Stimulated activated CD4-positive, alpha-beta T cell treated with anti-CD3 and anti-CD28 coated beads, Interleukin-12 subunit alpha, Interleukin-12 subunit beta, amount 100 ng/mL, for 48 hours (primary cell): ENCODE measurements around the gene TMEM178B.
"Not testable (repeated sequence)": the region's sequence is repeated elsewhere in the genome, so short reads cannot be mapped to it uniquely, and the experiment has no call there.

Experiments used
- DNase-seq, 3 donors: peaks; one replicate each; pipeline ENCODE4 v3.0.0-alpha.2; 2020; ENCODE audit warnings: low read depth in 2 of 3, low spot score in 1 of 3

Gene TMEM178B

DNA sequence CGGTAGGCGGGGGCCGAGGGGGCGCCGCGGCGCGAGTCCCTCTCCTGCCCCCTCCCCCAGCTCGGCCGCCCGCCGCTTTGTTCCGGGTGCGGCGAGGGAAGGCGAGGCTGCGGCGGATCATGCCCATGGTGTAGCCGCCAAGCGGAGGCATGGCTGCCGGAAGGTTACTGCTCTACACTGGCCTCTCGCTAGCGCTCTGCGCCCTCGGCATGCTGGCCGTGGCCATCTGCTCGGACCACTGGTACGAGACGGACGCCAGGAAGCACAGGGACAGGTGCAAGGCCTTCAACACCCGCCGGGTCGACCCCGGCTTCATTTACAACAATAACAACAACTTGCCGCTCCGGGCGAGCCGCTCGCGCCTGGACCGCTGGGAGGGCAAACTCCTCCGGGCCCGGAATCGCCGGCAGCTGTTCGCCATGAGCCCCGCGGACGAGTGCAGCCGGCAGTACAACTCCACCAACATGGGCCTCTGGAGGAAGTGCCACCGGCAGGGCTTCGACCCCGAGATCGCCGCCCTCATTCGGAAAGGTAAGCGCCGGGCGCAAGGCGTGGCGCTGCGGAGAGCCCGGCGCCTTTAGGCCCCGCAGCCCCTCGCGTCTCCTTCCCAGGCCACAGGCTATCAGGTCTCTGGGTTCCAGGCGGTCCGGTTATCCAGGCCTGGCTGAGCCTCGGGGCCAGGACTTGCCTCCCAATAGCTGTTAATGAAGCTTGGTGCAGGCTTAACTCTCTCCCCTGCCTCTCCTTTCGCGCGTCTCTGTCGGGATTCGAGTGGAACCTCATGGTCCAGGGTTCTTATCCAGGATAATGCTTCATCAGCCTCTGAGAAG is 513 bp downstream of the TMEM178B start:
- DNase-seq, result no peak

DNA sequence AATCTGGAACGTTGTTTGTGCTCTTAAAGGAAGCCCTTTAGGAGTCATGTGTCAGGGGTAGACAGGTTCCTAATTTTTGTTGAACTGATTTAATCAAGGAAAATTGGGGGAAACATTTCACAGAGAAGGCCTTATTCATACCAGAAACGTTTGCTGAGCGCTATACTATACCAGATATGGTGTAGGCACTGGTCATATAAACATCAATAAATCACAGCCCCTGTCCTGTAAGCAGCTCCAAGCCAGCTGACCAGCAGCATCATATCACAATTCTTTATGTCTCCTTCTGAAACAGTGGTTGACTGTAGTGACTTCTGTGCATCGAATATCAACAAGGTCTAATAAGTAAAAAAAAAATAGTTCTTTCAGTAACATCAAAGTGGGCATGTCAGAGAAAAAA is 1.1 kb downstream of the TMEM178B start:
- no peak for DNase-seq

DNA sequence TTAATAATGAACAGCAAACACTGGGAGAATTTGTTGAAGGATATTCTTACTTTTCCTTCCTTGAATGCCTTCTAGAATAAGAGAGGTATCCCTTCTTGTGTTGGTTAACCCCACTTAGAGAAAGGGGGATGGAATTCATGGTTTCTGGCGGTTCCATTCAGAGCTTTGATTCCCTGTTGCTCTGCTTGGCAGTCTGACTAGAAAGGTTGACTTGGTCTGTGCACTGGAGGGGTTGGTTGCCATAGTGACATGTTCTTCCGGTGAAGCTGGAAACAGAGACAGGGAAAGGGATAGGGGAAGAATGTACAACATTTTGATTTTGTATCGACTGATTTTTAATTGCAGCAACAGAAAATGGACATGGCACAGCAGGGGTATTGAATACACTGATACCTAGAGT is 2.5 kb downstream of the TMEM178B start:
- DNase-seq, result no peak

DNA sequence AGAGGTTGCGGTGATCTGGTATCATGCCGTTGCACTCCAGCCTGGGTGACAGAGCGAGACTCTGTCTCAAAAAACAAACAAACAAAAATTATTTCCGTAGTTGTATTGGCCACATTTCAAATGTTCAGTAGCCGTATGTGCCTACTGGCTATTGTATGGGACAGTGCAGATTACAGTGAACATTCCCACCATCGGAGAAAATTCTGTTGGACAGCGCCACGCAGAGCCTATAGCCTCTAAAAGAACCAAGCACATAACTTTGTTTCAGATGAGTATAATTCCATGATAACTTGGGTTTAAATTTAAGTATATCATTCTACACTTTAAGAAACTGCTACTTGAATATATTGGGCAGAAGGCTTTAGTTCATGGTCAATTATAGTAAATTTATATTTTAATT is 5.4 kb downstream of the TMEM178B start:
- DNase-seq, result no peak

DNA sequence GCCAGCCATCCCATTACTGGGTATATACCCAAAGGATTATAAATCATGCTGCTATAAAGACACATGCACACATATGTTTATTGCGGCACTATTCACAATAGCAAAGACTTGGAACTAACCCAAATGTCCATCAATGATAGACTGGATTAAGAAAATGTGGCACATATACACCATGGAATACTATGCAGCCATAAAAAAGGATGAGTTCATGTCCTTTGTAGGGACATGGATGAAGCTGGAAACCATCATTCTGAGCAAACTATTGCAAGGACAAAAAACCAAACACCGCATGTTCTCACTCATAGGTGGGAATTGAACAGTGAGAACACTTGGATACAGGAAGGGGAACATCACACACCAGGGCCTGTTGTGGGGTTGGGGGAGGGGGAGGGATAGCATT is 15.6 kb downstream of the TMEM178B start:
- not testable (repeated sequence) for DNase-seq

DNA sequence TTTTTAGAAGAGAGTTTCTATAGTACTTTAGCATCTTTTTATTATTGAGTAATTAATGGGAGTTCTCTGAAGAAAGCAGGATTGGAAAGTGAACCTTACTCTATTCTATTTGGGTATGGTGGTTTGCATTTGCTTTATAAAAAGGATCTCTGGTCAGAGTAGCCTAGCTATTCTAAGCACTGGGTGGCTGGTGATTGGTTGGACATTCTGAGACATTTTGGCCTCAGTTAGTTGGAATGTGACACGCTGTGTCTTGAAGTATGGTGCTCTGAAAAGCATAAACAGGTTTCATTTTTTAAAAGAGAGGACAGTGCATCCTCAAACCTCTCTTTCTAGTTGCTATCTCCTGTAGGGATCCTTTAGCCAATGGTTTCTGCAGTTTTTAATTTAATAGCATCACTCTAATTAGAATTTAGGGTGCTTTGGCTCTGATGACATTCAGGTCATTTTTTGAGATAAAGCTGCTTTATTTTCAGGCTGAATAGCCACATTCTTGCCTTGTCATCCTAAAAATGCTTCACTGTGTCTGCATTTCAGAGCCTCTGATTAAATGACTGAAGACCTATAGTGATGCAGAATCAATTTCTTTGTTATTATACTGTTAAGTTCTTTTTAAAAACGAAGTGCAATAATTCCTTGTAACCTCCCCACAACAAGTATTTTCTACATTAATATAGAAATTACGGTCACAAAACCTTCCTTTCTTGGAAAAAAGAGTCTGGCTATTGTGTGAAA is 20.6 kb downstream of the TMEM178B start:
- no peak for DNase-seq

DNA sequence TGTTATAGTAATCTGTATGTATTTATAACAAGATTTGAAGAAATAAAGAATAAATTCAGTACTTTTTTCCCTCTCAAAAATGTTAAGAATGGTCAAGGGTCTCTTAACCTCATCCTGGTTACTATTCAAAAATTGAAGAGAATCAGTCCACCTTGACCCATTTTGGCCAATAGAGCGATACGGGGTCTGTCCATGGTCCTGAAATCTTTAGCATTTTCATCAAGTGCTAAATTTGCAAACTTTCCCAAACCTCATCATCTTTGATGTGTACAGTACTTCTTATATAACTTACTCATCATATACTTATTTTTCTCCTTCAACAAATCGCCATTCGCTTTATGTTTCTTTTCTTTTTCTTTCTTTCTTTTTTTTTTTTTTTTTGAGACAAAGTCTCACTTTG is 23.6 kb downstream of the TMEM178B start:
- DNase-seq, result no peak

DNA sequence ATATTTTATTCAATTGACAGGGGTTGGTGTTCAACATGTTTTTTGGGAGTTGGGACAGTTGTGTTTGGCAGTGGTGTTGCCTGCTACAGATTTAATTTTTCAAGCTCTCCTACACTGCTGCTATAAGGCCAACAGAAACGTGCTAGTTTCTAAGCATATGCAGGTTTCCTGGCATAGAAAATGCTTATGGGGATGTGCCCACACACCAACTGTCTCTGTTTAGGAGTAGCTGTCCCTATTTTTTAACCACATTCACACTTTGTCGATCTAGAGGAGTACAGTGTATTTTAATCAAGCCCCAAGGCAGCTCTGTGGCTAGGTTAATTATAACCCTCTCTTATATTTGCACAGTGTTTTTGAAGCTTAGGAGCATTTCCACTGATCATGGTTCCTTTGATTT is 28.6 kb downstream of the TMEM178B start:
- no peak for DNase-seq

DNA sequence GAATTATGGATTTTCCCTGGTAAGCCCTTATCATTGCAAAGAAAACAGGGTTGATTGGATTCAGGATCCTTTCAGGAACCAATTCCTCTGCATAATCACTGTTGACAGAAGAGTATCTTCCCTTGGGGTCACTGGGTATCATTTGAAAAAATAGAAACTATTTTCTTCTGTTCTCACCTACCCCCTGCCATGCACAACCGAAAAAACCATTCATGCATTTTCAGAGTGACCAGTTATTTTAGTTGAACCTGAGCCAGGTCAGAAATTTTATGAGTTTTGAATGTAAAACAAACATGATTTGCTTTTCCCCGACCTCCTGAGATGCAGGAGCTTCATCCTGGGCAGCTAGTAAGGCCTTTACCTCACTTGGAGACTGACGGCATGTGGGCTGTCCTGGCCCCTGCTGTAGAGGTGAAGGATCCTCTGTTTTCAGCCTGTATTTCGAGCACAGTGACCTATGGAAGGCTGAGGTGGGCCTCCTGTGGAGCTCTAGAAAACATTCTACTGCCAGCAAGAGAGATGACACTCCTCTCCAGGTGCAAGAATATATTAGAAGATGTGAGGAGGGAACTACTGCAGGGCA is 30.1 kb downstream of the TMEM178B start:
- no peak for DNase-seq

DNA sequence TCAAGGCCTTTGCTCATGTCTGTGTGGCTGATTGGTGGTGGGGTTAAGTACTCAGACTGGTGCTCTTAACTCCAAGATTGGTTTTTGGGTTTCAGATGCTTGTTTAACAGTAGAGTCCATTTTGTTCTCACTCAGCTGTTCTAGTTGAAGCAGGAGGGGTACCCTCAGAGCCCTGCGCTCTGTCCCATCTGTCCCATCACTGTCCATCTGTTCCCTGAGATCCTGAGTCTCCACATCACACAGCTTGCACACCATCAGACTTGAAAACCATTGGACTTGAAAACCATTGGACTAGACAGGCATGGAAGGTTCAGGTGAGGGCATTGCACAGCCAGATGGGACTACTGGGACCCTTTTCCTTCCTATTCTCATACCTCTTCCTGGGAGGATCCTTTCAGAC is 39.3 kb downstream of the TMEM178B start:
- no peak for DNase-seq

DNA sequence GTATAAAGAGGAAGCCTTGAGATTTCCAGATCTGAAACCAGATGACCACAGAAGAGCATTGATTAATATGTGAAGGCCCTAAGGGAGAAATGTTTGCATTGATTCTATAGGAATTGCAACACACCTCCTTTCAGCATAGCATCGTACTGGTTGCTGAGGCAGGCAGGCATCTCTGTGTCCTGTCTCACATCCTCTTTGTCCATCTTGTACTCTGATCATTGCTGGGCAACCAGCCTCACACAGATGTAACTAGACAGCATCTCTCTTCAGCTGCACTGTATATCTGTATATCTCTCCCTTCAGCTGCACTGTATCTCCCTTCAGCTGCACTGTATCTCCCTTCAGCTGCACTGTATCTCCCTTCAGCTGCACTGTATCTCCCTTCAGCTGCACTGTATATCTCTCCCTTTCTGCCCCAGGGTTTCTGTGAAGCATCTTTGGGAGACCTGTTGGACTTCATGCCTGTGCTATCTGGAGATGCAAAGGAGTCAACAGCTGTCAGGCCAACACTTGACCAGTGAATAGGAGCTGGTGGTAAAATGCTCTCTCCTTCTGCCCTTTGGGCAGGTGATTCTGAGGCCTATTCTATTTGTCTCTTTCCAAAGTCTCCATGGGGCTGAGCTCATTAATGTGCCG is 40.3 kb downstream of the TMEM178B start:
- DNase-seq, result no peak

DNA sequence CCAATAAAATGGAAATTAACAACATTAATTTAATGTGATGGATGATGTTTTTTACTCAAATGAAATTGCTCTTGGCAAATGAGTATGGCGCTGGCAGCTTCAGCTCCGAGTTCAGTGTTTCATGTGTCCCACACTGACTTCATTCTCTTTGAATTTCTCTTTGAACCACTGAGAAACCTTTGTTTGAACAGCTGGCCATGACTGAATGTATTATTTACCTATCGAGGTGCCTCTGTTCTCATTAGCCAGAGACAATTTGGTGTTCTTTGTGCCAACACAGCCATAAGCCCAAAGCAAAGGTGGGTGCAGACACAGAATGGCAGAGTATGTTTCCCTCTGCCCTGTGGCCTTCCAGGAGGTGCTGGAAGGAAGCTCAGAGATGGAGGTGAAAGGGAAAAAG is 42.1 kb downstream of the TMEM178B start:
- no peak for DNase-seq

DNA sequence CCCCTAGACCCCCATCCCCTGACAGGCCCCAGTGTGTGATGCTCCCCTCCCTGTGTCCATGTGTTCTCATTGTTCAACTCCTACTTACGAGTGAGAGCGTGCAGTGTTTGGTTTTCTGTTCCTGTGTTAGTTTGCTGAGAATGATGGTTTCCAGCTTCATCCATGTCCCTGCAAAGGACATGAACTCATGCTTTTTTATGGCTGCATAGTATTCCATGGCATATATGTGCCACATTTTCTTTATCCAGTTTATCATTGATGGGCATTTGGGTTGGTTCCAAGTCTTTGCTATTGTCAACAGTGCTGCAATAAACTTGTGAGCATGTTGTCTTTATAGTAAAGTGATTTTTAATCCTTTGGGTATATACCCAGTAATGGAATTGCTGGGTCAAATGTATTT is 42.8 kb downstream of the TMEM178B start:
- not testable (repeated sequence) for DNase-seq

DNA sequence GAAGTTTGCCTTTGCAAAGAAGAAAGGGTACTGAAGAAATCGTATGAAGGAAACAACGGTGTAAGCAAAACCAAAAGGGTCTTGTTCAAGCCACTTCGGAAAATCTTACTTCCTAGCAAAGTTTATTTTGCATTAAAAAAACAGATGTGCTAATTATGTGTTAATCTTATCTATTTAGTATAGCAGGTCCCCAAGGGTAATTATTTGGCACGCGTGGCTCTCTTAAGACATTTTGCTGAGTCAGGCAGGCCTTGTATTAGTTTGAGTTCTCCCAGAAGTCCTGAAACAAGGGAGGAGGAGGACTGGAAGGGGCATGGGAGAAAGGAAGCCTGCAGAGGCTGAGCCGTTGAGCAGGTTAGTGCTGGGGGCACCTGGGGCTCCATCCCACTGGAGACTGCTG is 44.9 kb downstream of the TMEM178B start:
- DNase-seq, result no peak

DNA sequence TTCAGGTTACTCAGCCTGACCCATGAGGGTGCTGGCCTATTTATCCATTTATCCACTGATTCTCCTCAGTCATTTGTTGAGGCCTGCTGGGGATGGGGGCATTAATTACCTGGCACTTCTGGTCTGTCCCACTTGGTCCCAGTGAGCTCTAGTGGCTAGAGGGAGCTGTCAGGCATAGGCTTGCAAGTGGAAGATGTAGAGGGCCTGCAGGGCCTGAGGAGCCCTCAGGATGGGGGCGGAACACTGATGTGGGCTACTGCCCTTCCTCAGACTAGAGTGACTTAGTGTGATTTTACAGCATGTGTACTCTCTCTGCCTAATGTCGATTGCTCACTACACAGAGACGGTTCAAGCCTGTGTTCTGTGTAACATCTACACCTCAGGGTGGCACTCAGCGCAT is 45.3 kb downstream of the TMEM178B start:
- no peak for DNase-seq

DNA sequence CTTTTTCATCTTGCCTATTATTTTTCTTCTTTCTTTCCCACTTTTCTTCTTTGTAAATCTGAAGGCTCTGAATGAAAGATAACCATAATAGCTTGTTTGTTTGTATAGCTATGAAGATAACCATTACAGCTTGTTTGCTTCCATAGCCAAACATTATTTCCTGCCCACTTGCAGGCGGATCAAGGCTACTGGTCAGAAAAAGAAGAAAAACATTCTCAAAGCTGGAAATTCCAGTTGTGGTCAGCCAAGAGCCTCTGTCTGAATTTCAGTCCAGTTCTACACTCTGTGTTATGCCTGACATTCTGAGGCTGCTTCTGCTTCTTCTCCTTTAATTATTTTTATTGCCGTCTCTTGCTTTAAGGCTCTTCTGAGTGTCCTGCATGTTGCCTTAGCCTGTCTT is 48.9 kb downstream of the TMEM178B start:
- no peak for DNase-seq

DNA sequence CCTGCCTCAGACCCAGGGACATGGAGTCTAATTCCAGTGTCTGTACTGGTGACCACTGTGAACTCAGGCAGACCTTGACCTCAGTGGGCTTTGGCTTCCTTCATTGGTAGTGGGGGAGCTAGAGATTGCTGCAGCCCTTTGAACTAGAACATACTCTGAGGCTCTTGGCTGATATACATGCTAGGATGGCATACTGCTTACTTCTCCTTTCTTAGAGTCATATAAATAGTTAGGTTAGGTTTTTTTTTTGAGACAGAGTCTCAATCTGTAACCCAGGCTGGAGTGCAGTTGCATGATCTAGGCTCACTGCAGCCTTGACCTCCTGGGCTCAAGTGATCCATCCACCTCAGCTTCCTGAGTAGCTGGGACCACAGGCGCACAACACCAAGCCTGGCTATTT is 49.7 kb downstream of the TMEM178B start:
- no peak for DNase-seq

DNA sequence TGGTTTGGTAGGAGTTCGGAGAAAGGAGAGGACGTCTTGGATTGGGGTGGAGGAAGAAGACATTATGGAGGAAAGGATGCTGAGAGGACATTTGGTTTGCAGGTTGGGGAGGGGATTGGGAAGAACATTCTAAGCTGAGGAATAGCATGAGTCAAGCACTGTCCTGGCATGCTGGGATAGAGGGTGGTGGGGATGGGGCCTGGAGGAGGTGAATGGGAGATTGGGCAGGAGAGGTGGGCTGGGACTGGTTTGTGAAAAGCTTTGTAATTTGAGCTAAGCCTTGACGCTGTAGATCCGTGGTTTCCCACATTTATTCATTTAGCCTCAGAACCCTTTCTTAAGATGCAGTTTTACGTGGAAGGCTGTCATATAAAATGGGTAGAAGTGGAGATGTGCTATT is 52.2 kb downstream of the TMEM178B start:
- DNase-seq, result no peak

DNA sequence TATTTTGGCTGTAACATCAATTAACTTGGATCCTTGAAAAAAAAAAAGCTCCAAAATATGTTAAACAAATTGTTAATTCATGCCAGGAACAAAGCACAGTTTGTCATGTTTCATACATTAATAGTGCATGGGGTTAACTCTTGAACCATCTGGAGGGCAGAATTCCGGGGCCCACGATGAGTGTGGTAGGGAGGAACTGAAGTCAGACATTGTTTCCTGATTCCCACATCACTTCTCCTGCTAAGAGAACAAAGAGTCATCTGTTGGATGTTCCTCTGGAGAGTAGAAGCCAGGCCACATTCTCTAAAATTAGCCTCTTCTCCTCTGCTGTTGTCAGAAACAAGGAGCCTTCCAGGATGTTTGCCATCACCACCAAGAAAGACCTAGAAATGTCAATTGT is 54.6 kb downstream of the TMEM178B start:
- DNase-seq, result no peak

DNA sequence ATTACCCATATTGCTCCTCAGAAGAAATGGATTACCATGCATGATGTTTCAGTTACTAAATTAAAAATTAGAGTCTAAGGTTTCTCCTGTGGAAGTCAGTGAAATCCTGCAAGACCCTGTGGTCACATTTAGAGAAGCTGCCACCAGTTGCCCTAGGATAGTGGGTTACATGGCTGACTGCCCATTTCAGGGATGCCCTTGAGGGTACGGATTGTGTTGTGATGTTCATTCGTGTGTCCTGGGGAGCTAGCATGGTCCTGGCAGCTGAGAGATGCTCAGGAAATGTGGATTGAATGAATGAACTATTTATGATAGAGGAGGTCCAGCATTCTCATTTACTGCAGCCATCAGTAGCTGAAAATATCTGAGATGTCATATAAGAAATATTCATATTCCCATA is 55.1 kb downstream of the TMEM178B start:
- DNase-seq, result no peak

DNA sequence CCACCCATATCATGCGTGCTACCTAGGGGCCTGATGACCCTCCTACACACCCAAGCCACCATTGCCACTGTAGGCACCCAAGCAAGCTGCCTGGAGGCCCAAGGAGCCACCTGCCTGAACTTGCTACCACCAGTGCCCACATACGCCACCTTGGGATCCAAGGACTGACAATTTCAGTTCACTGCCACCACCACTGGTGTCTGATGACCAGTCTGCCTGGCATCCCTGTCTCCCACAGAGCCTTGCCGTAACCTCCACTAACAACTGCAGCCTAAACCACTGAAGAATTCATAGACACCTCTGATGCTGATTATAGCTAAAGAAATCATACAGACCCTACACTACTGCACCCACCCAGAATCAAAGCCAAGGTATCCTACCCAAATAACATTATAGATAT is 58.8 kb downstream of the TMEM178B start:
- DNase-seq, result no peak

DNA sequence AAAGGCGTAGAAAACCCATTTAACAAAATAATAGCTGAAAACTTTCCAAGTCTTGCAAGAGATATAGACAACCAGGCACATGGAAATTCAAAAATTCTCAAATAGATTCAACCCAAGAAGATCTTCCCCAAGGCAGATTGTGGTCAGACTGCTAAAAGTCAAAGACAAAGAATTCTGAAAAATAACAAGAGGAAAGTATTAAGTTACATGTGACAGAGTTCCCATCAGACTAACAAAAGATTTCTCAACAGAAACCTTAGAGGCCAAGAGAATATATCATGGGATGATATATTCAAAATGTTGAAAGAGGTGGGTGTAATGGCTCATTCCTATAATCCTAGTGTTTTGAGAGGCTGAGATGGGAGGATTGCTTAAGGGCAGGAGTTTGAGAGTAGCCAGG is 59.8 kb downstream of the TMEM178B start:
- DNase-seq, result no peak
